Stimulated activated CD4-positive, alpha-beta T cell treated with anti-CD3 and anti-CD28 coated beads, Interleukin-4, amount 100 ng/mL, for 1 hour (primary cell): ENCODE data around the gene PIP5K1B.
"Not testable (repeated sequence)": the region's sequence is repeated elsewhere in the genome, so short reads cannot be mapped to it uniquely, and the experiment has no call there.

ENCODE experiments used
- DNase-seq: peaks from one replicate; pipeline ENCODE4 v3.0.0-alpha.2; 2020

Gene PIP5K1B, protein sequence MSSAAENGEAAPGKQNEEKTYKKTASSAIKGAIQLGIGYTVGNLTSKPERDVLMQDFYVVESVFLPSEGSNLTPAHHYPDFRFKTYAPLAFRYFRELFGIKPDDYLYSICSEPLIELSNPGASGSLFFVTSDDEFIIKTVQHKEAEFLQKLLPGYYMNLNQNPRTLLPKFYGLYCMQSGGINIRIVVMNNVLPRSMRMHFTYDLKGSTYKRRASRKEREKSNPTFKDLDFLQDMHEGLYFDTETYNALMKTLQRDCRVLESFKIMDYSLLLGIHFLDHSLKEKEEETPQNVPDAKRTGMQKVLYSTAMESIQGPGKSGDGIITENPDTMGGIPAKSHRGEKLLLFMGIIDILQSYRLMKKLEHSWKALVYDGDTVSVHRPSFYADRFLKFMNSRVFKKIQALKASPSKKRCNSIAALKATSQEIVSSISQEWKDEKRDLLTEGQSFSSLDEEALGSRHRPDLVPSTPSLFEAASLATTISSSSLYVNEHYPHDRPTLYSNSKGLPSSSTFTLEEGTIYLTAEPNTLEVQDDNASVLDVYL

DNA sequence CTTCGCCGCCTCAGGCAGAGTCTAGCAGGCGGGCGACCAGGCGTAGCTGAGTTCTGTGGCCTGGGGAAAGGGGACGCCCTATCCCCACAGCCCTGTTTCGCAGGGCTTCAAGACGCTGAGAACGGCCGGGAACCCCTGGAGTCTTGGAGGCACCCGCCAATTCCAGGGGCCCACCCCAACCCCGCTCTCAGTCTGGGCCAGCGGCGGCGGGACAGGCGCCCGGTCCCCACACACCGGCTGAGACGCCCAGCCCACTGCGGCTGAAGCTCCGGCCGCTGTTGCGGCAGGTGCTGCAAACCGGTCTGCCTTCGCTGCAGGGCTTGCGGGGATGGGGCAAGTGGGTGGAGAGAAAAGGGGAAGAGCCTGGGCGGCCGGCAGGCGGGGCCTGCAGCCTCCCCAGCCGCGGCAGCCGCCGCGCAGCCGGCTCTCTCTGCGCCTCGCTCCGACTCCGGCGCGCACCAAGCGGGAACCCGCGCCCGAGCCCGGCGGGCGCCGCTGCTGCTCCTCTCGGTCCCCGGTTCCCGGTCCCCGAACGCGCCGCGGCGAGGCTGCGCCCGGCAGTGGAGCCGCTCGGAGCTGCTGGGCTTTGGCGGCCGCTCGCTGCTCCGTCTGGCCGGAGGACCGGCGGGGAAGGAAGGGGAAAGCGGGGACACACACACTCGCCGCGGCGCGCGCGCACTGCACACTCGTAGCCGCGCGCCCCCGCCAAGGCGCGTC is at the start of gene PIP5K1B:
TSS of gene PIP5K1B (plus strand) at position 427 of the 717 bp plus-strand sequence. CDS start 117,375 bp downstream, outside the sequence.
- DNase-seq, result peak; percentile 21

DNA sequence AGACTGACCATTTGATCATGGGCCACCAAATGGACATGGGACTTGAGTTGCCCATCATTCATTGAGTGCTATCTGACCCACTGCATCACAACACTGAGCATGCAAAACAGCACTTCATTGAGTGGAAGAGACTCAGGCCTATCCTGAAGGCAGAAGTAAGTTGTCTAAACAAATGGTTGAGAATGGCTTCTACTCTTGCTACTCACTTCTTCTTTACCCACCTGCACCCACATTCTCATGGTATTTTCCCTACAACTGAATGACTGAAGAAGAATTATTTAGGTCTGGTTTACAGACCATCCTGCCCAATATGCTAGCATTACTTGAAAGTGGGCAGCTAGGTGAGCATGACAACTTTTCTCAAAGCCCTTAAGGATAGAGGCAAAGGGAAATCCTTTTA is 41.0 kb upstream of the PIP5K1B start:
- DNase-seq, result no peak

DNA sequence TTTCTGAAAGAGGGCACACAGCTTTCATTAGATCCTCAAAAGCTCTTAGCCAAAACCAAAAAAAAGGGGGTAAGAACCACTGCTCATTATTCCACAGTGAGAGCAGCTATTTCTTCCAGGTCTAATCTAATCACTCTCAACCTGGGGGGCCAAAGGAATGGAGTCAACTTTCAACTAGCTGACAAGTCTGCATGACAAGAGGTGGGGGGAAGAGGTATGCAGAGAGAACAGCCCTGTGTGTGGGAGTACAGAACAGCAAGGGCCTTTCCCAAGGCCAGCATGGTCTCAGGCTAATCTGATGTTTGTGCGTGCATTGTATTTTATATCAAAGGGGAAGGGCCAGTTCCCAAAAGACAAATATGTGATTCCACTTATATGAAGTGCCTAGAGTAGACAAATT is 36.9 kb upstream of the PIP5K1B start:
- DNase-seq, result no peak

DNA sequence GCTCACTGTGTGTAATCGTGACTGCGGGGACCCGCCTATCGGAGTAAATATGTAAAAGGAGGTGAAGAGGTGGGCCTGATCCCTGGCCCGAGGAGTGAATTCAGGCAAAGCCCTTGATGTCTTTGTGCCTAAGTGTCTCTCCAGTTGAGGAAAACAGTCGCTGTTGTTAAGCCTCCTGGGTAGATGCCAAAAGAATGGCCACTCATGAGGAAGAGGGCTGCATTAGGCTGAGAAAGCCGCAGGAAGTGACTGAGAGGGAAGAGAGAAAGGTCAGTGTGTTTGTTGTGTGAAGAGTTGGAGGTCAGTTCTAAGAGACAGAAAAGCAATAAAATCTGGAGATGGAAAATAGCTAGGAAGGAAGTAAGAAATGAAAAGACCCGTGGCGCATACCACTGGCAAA is 35.8 kb upstream of the PIP5K1B start:
- no peak for DNase-seq

DNA sequence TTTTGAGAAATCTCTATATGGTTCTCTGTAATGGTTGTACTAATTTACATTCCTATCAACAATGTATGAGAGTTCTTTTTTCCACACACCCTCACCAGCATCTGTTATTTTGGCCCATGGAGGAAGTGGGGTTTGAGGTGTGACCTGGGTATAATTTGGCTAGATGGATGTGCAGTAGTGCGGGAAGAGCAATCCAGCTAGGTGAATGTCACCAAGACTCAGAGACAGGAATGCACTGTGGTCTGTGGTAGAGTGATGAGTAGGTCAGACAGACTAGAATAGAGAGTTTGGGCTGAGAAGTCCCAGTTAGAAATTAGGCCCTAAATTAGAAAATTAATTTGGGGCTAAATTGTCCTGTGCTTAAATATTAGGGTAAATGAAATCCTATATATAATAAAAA is 32.8 kb upstream of the PIP5K1B start:
- no peak for DNase-seq

DNA sequence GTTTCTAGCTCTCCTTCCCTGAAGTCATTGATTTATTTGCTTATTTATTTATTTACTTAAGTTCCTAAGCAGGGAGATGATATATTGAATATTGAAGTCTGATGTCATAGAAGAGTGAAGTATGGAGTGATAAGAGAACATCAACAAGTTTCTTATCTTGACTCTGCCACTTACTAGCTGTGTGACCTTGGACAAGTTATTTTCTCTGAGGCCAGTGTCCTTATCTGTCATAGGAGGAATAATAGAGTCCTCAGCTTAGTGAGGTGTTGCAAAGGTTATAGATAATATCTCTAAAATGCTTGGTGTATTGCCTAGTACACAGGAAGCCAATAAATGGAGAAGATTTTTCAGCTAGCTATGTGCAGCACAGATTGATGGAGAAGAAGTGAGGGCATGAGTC is 32.4 kb upstream of the PIP5K1B start:
- DNase-seq, result no peak

DNA sequence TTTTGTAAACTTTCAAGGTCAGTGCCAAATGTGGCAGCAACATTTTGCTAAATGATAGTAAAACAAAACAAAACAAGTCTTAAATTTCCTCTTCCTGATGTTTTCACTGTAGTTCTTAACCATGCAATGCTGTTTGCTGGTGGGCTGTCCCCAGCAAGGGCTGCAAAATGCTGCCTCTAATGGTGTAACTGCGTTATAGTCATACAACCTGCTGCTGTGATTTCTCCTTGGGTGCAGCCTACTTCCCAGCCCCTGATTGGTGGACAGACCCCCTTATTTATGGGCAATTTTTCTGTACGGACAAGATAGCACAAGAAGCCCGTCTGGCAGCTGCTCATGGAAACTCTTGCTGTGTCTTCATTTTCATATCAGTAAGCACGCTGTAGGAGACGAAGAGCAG is 26.6 kb upstream of the PIP5K1B start:
- no peak for DNase-seq

DNA sequence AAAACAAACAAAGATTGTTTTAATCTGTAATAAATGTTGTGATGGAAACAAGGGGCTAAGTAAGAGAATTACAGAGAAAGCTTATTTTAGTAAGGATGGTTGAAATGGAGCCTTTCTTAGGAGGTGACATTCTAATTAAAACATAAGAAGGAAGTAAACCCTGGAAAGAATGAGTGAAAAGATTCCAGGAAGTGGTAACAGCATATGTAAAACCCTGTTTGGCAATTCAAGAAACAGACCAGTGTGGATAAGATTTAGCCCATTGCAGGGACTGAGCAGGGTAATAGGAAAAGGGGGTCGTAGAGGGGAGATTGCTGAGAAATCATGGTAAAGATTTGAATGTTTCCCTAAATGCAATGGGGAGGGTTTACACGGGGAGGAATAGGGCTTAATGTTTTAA is 21.6 kb upstream of the PIP5K1B start:
- DNase-seq, result no peak

DNA sequence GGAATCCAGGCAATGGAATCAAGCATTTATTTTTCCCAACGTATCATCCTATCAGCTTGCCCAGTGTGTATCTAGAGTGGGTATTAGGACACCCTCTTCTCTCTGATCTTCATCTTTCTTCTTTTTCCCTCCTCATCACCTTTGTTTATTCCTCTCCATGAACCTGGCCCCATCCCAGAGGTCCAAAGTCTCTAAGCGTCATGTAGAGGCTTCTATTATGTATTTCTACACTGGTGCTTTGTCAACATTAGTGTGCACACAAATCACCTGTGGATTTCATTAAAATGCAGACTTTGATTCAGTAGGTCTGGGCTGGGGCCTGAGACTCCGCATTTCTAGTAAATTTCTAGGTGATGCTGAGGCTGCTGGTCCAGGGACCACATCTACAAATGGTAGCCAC is 19.8 kb upstream of the PIP5K1B start:
- no peak for DNase-seq

DNA sequence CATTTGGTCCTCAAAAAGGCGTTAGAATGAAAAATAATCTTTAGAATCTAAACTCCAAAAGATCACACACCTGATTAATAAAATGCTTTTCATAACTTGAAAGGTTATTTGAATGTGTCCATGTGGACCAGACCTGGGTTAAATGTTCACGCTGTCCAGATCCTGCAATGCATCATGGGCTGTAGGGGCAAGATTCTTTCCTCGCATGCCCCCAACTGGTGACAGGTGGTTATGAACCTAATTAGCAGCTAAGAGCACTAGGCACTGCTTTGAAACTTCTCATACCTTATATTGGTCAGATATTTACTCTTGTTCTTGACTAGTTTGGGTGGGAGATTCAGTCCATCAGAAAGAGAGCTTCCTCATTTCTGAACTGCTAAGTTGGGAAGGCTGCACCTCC is 19.3 kb upstream of the PIP5K1B start:
- DNase-seq, result no peak

DNA sequence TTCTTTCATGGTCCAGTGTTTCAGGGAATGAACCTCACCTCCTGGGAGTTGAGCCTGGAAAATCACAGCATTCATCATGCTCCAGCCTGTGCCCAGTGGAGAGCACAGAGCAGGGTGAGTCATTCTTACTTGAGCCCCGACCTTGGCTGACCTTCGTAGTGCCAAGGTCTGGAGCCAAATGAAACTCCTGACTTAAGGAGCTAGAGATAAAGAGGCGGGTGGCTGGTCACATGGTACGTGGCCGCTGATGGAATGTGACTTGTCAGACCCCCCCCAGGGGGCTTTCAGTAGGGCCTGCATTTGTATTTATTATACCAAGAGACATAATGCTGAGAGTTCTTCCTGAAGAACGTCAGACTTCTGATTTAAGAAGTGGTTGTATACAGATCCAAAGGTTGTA is 15.0 kb upstream of the PIP5K1B start:
- no peak for DNase-seq

DNA sequence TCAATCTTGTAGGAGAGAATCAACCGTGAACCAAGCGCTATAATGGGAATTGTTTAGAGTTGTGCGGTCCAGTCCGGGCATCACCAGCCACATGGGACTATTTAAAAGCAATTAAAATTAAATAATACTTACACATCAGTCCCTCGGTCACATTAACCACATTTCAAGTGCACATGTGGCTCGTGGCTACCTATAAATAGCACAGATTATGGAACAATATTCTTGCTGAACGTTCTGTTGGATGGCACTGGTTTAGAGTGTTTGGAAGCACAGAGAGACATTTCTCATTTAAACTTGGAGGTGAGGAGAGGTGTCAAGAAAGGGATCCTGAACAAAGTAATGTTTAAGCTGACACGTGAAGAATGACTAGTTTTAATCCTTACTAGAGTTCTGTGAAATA is 12.5 kb upstream of the PIP5K1B start:
- no peak for DNase-seq

DNA sequence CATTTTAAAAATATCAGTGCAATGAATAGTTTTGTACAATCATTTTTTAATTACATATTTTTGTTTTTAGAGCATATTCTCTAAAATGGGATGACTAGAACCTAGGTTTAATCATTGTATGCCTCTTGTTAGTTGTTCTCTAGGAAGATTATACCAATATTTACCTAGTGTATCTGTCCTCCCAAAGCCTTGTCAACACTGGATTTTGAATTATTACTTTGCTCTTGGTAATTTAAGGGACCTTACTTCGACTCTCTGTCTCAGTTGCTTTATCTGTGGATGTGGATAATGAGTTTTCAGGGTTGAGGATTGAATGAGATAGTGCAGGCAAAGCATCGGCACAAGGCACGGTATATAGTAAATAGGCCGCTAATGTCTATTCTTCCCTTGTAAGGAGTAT is 10.9 kb upstream of the PIP5K1B start:
- no peak for DNase-seq

DNA sequence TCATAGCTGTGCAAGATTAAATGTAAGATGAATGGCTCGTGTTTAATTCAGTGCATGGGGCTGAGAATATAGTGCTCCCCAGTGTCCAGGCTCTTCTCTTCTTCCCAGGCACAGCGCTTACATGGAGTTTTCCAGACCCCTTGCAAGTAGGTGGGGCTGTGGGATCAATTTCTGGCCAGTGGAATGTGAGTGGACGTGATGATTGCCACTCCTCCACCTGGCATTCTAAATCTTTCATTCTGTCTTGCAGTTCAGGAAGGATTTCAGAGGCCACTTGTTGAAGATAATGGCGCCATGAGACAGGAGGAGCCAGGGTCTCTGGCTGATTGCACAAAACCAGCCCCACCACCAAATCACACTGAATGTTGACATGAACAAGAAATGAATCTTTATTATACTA is 7.2 kb upstream of the PIP5K1B start:
- no peak for DNase-seq

DNA sequence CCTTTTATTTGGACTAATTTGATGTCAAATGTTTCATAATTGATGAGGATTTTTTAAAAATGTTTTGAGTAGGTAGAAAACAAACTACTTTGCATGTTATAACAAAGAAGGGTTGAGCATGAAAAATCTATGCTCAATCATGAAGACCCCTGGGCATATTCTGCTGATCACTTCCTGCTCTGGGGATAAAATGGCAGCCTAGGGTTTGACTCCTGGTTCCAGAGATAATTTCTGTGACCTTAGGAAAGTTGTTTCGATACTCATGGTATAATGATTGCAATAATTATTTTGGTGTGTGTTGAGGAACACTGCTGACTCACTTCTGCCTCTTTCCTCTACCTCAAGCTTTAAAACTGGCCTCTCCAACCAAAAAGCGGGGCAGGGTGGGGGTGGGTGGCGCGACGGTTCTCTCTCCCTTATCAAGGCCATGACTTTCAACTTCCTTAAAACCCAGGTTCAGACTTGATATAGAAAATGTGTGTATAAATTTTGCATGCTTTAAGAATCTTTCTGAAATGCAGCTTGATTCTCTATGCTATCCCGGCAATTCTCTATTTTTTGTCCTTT is 6.0 kb upstream of the PIP5K1B start:
- DNase-seq, result no peak

DNA sequence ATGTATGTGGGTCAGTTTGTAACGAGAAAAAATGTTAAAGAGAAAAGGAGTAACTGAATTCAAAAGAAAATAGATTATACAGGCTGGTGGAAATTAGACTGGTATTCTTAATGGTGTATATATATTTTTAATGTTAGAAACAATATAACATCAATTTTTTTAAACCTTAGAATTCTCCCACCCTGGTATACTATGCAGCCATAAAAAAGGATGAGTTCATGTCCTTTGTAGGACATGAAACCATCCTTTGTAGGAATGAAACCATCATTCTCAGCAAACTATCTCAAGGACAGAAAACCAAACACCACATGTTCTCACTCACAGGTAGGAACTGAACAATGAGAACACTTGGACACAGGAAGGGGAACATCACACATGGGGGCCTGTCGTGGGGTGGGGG is 5.4 kb upstream of the PIP5K1B start:
- not testable (repeated sequence) for DNase-seq

DNA sequence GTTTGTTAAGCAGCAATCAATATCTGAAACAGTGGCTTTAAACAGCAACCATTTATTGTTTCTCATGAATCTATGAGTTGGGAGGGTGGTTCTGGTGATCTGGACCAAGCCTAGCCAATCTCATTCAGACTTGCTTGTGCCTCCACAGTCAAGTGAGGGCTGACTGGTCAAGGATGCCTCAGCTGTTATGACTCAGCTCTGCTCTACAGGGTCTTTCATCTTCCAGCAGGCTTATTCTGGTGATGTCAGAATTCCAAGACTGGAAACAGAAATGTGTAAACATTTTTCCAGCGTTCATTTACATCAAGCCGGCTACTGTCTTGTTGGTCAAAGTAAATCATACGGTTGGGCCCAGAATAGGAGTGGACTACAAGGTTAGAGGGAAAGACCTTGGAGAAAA is 2.5 kb upstream of the PIP5K1B start:
- no peak for DNase-seq

DNA sequence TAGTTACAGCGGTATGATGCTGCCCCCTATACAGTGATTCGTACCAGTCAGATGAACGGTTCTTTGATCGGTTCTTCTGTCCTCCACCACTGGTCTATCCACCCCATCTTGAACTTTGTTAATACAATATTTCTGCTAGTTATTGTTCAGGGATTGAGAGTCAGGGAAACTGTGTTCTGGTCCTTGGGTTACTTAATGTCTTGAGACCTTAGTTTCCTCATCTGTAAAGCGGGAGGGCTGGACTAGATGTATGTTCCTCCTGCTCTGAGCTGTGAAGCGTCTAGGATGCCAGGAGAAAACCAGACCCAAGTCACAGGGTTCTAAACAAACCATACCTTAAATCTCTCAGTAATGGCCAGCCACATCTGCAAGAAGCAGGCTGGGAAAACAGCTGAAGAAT is 1.4 kb upstream of the PIP5K1B start:
- DNase-seq, result no peak

DNA sequence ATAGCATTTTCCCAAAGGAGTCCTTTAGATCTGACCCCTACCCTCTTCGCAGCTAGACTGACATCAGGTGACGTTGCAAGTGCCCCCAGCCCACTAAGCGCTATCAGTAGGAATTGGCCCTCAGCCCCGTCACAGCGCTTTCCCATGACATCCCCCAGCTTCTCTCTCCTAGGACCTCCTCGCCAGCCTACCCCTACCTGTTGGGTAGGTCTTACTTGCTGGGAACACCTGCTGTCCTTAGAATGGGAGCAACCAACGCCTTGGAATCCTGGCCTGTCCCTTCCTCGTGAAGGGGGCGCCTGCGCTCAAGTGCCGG is 584 bp upstream of the PIP5K1B start:
- no peak for DNase-seq

DNA sequence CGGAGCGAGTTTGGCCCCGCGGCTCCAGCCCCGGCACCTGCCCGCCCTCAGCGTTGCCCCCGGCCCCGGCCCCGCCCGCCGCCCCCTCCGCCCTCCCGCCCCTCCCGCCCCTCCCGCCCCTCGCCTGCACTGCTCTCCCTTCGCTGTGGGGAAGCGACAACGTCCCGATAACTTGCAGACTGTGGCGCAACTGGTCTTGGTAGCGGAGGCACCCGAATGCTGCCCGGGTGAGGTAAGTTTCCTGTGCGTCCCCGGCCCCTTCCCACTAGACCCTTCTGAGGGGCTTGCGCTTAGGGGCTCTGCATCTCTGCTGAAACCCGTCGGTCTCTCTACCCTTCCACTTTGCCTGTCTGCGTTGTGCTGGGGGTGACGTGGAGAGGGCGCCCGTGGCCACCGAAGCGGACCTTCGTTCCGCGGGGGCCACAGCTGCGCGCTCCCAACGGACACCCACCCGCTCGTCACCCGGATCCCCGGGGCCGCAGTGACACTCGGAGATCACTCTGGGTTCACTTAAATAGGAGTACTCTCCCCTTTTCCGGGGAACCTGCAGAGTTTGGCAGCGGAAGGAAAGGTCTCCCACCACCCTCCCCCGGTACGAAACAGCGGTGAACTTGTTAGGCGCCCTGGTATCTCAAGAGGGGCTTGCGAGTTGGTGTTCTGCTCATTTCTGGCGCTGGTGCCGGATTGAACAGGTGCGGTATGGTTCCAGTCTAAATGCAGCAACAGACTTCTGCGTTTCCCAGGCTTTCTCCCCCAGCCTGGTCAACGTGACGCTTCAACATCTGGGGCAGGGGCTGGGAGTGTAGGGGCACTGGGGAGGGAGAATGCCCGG is 707 bp downstream of the PIP5K1B start:
- peak; percentile 1 for DNase-seq

DNA sequence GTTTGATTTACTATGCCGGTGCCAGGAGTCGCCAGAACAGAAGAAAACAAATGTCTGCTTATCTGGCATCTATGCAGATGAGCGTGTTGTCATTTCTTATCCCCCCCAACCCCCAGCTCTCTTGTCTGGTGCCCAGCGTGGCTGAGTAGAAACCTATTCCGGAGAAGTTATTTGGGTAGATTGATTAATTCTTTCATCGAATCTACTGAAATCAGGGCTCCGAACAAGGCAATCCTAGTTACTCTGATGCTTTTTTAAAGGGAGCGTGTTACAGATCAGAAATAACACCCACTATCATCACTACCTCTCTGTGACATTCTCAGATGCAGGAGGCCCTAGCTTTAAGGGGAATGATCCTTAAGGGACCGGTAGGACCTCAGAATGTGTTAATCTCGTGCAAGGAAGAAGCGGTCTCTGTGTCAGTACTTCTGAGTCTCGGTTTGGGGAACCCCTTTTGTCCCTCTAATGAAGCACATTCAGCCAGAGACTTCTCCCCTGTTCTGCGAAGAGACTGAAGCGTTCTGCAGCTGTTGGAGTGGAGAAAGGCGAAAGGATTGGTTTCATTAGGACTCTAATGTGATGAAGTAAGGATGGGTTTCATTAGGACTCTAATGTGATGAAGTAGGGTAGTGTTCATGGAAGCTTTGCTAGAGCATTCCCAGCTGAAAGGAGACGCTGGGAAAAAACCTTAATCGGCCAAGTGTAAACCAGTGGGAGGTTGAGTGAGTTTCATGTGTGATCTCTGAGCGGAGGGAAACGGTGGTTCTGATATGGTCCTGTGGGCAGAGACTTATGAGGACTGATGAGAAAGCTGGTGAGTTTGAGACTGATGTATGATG is 1.5 kb downstream of the PIP5K1B start:
- DNase-seq, result no peak

DNA sequence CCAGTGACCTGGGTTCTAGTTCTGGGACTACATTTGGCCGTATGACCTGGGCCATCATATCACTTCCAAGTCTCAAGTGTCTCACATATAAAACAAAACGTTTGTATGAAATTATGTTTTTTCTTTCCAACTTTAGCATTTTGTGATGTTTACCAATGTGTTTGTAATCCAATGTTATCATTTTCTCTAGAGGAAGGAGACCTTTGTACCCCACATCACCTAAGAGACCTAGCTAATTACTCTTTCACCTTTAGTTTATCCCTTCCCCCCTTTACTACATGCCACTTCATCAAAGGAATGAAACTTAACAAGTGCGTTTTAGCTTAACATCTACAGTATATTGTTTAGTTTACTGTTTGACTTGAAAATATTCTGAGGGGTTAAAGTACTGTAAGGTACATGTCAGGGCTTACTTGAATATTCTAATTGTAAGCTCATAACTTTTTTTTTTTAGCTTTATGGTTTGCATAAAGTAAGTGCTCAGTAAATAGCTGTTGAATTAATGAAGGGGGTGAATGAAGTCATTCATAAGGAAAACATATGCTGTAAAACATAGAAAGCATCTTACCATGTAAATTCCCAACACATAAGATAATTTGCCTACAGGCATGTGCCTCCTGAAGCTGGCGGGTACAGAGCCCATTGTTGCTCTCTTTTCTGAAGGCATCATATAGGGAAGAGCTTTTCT is 2.9 kb downstream of the PIP5K1B start:
- no peak for DNase-seq
